Body of pancreas (tissue), 4 donors: Measurements from ENCODE around the gene CCDC30.
"Not testable (repeated sequence)": the region's sequence is repeated elsewhere in the genome, so short reads cannot be mapped to it uniquely, and the experiment has no call there.

ENCODE experiments used
- POLR2A ChIP-seq, 3 donors: fragments of 450-650 bp; IDR thresholded peaks; one replicate each; pipeline ENCODE4 v1.6.1; 2016; ENCODE audit warnings: antibody characterized with exemption in 3 of 3, mild to moderate bottlenecking in 2 of 3
- TF ChIP-seq, protein P1 (sequence below), 7 experiments: fragments of 450-650 bp in 4 of 7; fragments of 200-600 bp in 3 of 7; sonication (generic) in 3 of 7; IDR thresholded peaks; one replicate each; pipeline ENCODE4 v1.5.1; 2016 to 2019; ENCODE audit warnings: antibody characterized with exemption in 7 of 7

DNA sequence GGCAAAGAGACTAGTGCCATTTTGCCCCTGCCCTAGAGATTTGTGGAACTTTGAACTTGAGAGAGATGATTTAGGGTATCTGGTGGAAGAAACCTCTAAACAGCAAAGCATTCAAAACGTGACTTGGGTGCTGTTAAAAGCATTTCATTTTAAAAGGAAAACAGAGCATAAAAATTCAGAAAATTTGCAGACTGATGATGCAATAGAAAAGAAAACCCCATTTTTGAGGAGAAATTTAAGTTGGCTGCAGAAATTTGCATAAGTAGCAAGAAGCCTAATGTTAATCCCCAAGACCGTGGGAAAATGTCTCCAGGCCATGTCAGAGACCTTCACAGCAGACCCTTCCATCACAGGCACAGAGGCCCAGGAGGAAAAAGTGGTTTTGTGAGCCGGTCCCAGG, 164.1 kb downstream of the CCDC30 start:
- TF ChIP-seq, protein P1, sequence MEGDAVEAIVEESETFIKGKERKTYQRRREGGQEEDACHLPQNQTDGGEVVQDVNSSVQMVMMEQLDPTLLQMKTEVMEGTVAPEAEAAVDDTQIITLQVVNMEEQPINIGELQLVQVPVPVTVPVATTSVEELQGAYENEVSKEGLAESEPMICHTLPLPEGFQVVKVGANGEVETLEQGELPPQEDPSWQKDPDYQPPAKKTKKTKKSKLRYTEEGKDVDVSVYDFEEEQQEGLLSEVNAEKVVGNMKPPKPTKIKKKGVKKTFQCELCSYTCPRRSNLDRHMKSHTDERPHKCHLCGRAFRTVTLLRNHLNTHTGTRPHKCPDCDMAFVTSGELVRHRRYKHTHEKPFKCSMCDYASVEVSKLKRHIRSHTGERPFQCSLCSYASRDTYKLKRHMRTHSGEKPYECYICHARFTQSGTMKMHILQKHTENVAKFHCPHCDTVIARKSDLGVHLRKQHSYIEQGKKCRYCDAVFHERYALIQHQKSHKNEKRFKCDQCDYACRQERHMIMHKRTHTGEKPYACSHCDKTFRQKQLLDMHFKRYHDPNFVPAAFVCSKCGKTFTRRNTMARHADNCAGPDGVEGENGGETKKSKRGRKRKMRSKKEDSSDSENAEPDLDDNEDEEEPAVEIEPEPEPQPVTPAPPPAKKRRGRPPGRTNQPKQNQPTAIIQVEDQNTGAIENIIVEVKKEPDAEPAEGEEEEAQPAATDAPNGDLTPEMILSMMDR (IDR thresholded peaks at IDR 0.05), result not testable (repeated sequence)
- TF ChIP-seq POLR2A (IDR thresholded peaks at IDR 0.05), result not testable (repeated sequence)
